SK-N-SH (cell line): ENCODE data around the gene ADCK1.

Experiments
- FOXM1 ChIP-seq: IDR thresholded peaks from 2 replicates; pipeline ENCODE4 v1.4.0; 2012; ENCODE audit warnings: low read depth, mild to moderate bottlenecking
- POLR2AphosphoS5 ChIP-seq: IDR thresholded peaks from 2 replicates; pipeline ENCODE4 v1.6.1; 2012; ENCODE audit warnings: low read depth, low read length
- RFX5 ChIP-seq: IDR thresholded peaks from 2 replicates; pipeline ENCODE4 v1.6.1; 2012; ENCODE audit warnings: mild to moderate bottlenecking, improper control_type of control experiment, low read length
- SMC3 ChIP-seq: IDR thresholded peaks from 2 replicates; pipeline ENCODE4 v1.6.1; 2012; ENCODE audit warnings: low read depth, low read length, improper control_type of control experiment
- USF2 ChIP-seq: fragments of 150-350 bp; IDR thresholded peaks from 2 replicates; pipeline ENCODE4 v1.6.1; 2017; ENCODE audit warnings: antibody characterized with exemption, low read length, low read depth, borderline replicate concordance
- TF ChIP-seq, protein P1 (sequence below): fragments of 200-600 bp; sonication (generic); IDR thresholded peaks from 2 replicates; pipeline ENCODE4 v1.6.1; 2017; ENCODE audit warnings: antibody characterized with exemption, mild to moderate bottlenecking, moderate library complexity

GRCh38 chr14:77752266-77752665 lies 47.6 kb upstream of the ADCK1 start:
- TF ChIP-seq USF2 (no peak), POLR2AphosphoS5 (no peak), RFX5 (no peak), SMC3 (no peak), FOXM1 (no peak)
- TF ChIP-seq, protein P1, sequence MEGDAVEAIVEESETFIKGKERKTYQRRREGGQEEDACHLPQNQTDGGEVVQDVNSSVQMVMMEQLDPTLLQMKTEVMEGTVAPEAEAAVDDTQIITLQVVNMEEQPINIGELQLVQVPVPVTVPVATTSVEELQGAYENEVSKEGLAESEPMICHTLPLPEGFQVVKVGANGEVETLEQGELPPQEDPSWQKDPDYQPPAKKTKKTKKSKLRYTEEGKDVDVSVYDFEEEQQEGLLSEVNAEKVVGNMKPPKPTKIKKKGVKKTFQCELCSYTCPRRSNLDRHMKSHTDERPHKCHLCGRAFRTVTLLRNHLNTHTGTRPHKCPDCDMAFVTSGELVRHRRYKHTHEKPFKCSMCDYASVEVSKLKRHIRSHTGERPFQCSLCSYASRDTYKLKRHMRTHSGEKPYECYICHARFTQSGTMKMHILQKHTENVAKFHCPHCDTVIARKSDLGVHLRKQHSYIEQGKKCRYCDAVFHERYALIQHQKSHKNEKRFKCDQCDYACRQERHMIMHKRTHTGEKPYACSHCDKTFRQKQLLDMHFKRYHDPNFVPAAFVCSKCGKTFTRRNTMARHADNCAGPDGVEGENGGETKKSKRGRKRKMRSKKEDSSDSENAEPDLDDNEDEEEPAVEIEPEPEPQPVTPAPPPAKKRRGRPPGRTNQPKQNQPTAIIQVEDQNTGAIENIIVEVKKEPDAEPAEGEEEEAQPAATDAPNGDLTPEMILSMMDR, result no peak
